Measurements from ENCODE around the gene SEMG2. TPM values are rescaled to one million over a fixed set of nuclear protein-coding genes. Genes with fewer than 3 reads are reported as not detected.
A peak's percentile ranks its signal among the peaks of the same experiment; 100 is the strongest.

Gene SEMG2, protein sequence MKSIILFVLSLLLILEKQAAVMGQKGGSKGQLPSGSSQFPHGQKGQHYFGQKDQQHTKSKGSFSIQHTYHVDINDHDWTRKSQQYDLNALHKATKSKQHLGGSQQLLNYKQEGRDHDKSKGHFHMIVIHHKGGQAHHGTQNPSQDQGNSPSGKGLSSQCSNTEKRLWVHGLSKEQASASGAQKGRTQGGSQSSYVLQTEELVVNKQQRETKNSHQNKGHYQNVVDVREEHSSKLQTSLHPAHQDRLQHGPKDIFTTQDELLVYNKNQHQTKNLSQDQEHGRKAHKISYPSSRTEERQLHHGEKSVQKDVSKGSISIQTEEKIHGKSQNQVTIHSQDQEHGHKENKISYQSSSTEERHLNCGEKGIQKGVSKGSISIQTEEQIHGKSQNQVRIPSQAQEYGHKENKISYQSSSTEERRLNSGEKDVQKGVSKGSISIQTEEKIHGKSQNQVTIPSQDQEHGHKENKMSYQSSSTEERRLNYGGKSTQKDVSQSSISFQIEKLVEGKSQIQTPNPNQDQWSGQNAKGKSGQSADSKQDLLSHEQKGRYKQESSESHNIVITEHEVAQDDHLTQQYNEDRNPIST
- not detected in 2 replicates for total RNA-seq

DNA sequence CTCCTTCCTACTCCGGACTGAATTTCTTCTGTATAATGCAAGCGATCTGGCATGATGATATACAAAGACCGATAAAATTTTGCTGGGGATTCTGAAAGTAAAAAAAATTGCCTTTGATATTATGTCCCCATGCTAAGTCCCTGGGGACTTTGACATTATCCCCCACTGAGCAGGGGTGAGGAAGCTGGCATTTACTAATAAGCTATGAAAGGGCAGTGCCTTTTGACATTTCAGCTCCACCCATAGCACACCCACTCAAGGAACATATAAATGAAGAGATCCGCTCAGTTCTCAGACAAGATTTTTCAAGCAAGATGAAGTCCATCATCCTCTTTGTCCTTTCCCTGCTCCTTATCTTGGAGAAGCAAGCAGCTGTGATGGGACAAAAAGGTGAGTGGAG lies at the start of gene SEMG2:
TSS of gene SEMG2 (plus strand) at position 298 of the 400 bp plus-strand sequence. CDS start at position 315, 17 bp downstream.
- DNase-seq (ENCODE audit: low read depth in 2 of 2) = no peak

DNA sequence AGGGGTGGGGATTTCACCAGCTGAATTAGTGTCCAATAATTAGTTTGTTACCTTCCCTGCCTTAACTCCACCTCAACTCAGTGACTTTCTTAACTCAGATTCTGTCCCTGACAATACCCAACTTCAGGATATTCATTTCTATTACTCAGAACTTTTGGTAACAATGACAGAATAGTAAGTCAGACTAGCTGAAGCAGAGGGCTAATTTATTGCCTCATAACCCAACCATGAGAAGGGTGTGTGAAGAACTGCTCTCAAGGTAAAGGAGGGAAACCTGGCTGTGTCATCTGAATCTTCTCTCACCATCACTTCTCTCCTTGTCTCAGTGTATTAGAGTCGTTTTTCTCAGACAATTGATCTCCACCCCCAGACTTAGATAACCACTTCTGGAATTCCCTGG lies 47.7 kb upstream of the SEMG2 start:
- DNase-seq (ENCODE audit: low read depth in 2 of 2) = no peak

DNA sequence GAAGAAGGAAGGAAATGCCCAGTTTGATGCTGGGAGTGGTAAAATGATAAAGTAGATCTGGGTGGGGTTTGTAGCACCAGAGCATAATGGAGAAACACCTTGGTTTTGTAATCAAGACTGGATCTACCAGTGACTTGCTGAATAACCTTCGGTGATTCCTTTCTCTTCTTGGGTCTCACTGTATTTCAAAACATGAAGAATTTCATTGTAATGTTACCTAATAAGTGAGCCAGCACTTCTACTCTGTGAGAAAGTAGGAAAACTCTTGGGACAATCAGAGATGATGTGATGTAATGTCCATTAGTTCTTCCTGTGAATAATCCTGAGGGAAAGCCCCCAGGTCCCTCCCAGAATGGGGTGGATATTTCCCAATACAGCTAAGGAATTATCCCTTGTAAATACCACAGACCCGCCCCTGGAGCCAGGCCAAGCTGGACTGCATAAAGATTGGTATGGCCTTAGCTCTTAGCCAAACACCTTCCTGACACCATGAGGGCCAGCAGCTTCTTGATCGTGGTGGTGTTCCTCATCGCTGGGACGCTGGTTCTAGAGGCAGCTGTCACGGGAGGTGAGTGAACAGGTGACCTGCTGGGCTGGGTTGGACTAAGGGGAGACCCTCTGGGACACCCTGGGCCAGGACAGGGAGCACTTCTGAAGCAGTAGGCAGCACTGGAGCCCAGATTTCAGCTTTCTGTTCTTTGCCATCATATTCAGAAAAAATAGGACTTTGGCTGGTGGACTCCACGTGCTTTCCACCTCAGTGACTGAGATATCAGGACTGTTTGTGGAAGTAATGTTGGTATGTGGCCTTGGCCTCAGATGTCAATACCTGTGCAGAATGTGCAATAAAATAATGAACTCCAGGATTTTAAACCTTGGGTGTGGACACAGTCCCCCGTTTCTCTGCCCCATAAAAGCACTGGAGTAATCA lies 46.5 kb upstream of the SEMG2 start, which contains the start of gene PI3:
TSS of gene PI3 (plus strand) at position 469 of the 931 bp plus-strand sequence. CDS start at position 490, 21 bp downstream.
- DNase-seq (ENCODE audit: low read depth in 2 of 2) = no peak

DNA sequence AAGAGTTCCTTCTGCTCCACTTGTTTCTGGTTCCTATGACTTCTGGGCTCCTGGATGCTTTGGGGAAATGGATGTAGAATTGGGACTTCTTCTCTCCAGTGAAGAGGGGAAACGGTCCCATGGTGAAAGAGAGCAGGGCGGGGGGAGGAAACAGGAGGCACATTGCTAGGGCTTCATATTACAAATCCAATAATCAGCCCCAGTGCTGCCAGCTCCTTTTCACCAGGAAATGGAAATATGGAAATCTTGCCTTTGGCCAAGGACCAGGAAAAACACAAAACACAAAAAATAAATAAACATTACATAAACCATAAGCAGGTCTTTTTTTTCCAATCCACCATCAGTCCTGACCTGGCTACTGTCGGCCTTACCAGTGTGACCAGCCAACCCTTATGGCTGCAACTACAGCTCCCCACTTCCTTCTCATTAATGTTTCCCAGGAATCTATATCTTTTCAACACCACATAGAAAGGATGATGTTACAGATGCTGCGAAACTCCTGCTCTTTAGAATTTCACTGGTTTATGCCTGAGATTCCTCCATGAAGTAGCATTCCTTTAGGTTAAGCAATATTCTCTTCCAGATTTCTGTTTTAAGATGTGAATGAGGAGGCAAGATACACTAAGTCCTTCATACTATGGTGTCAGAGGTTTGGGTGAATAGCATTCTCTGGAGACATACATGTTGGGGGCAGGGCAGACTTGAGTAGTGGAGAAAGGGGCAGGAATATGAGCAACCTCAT lies 44.5 kb upstream of the SEMG2 start:
- peak in 1 of 2 donors; percentile 38 for DNase-seq (ENCODE audit: low read depth in 2 of 2)

DNA sequence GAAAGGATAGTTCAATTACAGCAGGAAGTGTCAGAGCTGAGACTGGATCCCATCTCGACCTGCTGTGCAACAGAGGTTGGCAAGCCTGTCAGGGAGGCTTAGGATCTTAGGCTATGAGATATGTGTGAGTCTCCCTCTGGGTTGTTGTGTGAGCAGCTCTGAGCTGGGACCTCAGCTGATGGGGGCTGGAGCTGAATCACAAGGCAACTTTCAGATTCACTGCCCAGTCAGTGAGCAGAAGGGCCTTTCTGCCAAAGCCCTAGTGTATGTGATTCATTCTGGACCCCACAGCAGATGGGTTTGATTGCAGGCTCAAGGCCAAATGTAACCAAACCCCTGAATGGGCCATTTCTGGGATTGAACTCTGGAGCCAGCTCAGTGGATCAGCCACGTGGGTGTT lies 42.0 kb upstream of the SEMG2 start:
- no peak for DNase-seq (ENCODE audit: low read depth in 2 of 2)

DNA sequence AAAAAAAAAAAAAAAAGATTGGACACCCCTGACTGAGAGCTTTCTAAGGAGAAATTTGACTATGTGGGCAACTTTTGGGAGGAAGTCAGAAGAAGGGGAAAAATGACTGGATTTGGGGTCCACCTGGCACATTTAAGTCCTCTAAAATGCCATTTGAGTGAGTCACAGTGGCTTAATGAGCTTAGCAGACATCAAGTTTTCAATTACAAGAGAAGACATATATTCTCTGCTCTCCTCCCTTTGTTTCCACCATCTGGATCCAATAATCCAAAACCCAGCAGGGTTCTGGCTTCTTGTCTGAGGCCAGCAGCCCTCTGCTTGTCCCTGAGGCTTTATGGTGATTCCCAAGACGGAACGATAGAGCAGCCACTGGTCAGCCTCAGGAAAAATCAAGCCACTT lies 39.5 kb upstream of the SEMG2 start:
- DNase-seq (ENCODE audit: low read depth in 2 of 2) = no peak

DNA sequence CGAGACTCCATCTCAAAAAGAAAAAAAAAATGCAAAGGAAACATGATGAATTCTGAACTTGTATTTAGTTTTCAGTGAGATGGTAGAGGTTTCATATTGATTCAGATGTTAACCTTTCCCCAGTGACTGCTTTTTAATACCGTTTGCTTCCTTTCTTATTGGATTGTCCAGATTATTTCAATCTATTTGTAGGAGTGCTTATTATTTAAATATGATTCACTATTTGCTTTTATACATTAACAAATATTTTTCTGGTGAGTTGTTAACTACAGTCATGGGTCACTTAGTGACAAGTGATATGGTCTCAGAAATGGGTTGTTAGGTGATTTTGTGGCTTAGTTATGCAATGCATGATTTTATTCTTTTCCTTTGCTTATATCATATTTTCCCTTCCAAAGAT lies 38.1 kb upstream of the SEMG2 start:
- DNase-seq (ENCODE audit: low read depth in 2 of 2) = no peak

DNA sequence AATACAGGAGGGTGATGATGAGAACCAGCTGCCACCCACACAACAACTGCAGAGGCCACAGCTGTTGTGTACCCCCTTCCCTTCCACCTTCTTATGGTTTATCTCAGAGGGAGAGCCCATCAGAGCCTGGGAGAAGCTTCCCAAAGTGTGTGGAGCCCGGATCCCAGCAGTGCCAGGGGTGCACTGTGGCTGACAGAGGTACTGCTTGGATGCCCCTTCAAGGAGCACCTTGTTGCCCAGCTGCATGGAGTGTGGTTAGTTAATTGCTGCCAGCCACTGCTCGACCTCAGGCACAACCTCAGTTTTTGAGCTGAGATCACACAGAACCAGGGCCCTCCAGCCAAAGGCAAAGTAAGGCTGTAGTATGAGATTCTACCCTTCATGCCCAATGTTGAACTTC lies 33.5 kb upstream of the SEMG2 start:
- DNase-seq (ENCODE audit: low read depth in 2 of 2) = no peak

DNA sequence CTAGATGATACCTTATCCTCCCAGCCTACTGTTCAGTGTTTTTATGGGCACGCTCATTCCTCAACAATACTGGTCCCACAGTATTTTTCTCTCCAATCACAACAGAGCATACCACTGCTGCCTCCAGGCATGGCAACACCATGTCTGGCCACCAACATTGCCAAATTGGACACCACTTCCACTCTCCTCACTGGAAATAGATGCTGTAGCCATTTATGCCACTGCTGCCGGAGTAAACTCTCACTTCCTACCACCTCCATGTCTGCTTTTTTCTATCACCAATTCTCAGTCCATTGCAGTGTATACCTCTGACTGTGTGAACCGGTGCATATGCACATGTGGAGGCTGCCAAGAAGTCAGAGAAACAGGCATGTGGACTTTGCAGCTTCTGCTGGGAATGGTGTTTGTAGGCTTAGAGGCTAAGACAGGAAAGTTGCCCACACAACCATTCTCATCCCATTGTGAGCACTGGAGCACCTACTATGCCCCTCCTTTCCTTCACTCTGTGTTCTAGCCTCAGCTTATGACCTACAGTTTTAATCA lies 32.0 kb upstream of the SEMG2 start:
- no peak for DNase-seq (ENCODE audit: low read depth in 2 of 2)

DNA sequence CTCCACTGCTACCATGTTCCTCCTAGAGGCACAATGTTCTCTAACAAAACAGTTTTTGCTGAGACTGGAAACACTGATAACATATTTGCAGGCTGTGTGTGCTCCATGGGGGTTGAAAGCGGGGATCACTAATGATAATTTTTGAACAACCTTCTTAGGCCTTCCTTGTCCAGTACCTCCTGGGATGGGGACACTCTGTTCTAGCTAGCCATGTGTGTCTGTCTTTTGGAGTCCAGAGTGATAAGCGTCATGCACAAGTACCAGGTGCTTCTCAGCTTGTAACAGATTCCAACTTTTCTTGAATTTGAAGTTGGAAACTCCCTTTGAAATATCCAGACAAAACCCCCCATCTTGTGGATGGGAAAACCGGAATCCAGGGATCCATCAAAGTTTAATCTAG lies 31.3 kb upstream of the SEMG2 start:
- no peak for DNase-seq (ENCODE audit: low read depth in 2 of 2)

DNA sequence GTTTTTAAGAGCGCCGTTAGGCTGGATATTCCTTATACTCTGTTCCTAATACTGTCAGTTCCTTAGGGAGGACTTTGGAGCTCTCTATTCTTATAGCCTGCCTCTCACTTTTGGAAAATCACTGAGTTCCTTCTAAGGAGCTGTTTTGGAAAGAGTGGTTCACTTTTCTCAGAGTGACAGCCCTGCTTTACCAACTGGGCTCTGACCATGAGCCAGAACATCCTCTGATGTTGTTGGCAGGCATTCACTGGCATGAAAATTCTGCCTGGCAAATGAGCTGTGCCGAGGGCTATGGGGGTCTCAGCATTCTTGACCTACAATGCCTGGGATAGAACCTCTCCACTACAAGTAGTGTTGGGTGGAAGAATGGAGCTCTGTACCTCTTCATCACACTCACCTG lies 29.2 kb upstream of the SEMG2 start:
- no peak for DNase-seq (ENCODE audit: low read depth in 2 of 2)

DNA sequence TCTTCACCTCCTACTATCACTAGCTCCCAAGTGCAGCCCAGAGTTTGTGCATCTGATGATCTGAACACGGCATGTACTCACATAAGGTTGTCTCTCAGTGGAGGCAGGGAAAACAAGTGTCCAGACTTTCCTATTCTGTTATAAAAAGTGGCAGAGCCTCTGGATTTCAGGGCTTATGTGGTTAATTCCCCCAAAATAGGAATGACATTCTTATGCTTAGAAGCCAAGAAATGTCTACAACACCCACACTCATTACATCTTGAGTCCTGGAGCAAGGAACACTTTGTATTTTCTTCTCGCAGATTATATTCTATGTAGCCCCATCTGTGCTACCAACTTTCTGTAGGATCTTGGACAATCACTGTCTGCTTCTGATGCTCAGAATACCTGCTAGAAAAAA lies 27.8 kb upstream of the SEMG2 start:
- DNase-seq (ENCODE audit: low read depth in 2 of 2) = no peak

DNA sequence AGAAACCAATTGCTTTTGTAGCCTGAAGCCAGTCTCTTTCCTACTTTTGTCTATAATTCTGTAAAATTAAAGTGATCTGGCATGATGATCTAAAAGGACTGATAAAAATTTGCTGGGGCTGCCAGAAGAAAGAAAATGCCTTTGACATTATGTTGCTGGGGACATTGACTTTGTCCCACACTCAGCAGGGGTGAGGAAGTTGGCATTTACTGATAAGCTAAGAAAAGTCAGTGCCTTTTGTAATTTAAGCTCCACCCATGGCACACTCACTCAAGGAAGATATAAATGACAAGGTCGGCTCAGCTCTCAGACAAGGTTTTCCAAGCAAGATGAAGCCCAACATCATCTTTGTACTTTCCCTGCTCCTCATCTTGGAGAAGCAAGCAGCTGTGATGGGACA lies 14.4 kb upstream of the SEMG2 start, which contains the start of gene SEMG1:
TSS of gene SEMG1 (plus strand) at position 309 of the 400 bp plus-strand sequence. CDS start at position 330, 21 bp downstream.
- no peak for DNase-seq (ENCODE audit: low read depth in 2 of 2)

DNA sequence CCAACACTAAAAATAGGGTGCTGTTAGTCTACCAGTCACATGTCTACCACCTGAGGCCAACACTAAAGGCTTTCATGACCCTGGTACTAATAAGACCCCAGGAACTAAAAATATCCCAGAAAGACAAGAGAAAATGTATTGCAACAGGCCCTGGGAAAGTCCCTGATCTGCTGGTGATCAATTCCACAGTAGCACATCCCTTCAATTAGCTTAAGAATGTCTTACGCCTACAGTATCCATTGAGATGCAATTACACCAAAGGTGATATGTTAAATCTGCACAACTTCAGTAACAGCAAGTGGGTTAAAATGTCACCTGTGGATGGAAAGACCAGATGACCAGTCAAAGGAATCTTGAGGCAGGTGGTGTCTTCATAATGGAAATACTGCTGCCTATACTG lies 11.2 kb upstream of the SEMG2 start:
- no peak for DNase-seq (ENCODE audit: low read depth in 2 of 2)

DNA sequence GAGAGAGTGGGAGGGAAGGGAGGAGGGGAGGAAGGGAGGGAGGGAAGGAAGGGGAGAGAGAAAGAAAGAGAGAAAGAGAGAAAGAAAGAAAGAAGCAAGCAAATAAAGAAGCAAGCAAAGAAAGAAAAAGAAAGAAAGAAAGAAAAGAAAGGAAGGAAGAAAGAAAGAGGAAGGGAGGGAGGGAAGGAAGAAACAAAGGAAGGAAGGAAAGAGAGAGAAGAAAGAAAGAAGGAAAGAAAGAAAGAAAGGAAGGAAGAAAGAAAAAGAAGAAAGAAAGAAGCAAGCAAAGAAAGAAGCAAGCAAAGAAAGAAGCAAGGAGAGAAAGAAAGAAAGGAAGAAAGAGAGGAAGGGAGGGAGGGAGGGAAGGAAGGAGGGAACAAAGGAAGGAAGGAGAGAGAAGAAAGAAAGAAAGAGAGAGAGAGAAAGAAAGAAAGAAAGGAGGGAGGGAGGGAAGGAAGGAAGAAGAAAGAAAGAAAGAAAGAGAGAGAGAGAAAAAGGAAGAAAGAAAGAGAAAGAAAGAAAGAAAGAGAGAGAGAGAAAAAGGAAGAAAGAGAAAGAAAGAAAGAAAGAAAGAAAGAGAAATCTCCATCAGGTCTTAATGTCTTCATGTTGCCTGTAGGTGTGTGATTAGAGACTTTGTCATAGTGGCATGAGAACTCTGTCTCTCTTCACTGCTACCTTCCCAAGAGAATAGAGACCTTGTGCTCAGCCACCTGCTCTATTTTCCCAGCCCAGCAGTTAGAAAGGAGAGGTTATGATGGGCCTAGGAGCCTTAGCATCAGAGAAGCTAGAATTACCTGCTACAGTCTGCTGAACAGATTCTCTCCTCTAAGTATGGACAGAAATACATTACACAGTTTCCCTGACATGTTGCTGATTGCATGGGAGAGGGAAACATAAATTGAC lies 9.4 kb upstream of the SEMG2 start:
- DNase-seq (ENCODE audit: low read depth in 2 of 2) = no peak

DNA sequence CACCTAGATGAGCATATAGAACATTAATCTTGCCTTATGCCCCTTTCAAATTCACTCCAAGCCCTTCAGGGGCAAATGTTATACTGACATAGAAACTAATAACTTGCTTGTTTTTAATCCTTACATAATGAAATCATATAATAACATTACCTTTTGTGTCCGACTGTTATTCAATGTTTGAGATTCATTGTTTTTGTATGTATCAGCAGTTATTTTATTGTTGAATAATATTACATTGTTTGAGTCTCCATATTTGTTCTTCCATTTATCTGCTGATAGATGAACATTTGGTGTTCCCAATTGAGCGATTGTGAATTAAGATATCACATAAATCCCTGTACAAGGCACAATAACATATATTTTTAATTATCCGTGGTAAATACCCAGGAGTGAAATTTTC lies 8.3 kb upstream of the SEMG2 start:
- DNase-seq (ENCODE audit: low read depth in 2 of 2) = no peak

DNA sequence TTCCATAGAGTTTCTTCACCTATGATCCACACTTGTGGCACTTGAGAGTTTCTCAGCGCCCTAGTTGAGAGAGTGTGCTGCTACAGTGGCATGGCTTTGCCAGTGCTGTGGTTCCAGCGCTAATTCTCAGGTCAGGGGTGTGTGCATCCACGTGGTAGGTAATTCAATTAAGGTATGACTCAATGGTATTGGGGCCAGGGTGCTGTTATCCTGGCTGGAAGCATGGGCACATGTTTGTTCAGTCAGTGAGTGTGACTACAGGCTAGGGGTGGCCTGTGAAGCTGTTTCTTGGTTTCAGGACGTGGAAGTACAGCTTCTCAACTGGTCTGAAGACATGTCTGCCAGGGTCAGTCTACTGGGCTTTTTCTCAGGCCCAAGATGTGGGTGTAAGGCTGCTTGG lies 3.0 kb upstream of the SEMG2 start:
- no peak for DNase-seq (ENCODE audit: low read depth in 2 of 2)

DNA sequence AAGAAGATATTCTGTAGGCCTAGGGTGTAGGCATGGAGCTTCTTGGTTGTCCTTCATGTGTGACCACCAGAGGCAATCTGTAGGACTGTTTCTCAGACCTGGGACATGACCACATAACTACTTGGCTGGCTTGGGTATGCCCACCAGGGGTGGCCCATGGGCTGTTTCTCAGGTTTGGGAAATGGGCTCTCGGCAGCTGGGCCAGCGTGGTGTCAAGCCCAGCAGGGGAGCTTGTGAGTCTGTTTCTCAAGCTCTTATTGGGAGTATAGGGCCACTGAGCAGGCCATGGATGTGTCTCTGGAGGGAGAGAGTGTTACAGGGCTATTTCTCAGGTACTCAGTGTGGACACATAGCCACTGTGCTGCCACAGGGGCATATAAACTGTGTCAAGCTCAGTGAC lies 2.5 kb upstream of the SEMG2 start:
- DNase-seq (ENCODE audit: low read depth in 2 of 2) = no peak

DNA sequence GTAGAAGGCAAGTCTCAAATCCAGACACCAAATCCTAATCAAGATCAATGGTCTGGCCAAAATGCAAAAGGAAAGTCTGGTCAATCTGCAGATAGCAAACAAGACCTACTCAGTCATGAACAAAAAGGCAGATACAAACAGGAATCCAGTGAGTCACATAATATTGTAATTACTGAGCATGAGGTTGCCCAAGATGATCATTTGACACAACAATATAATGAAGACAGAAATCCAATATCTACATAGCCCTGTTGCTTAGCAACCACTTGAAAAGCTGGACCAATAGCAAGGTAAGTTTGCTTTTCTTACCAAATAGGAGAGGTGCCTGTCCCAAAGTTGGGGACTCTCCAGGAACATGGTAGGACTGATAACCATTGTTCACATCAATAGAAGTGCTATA lies 2.0 kb downstream of the SEMG2 start:
- no peak for DNase-seq (ENCODE audit: low read depth in 2 of 2)

DNA sequence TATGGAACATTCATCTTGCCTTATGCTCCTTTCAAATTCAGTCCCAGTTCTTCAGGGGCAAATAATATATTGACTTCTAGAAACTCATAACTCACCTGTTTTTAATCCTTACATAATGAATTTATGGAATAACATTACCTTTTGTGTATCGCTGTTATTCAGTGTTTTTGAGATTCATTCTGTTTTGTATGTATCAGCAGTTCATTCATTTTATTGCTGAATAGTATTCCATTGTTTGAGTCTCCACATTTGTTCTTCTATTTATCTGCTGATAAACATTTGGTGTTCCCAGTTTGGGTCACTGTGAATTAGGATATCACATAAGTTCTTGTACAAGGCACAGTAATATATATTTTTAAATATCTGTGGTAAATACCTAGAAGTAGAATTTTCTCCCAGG lies 5.1 kb downstream of the SEMG2 start:
- DNase-seq (ENCODE audit: low read depth in 2 of 2) = no peak

All from lung microvascular endothelial cell (primary cell).